SU-DHL-6 (cell line): ENCODE data around the gene NUS1.
"Not testable (repeated sequence)": the region's sequence is repeated elsewhere in the genome, so short reads cannot be mapped to it uniquely, and the experiment has no call there.

Source experiments
- H2AFZ ChIP-seq: fragments of 200-600 bp; sonication (generic); 2 replicates; pipeline ENCODE4 v1.6.1; 2014; ENCODE audit warnings: low read depth, mild to moderate bottlenecking, moderate library complexity, mixed read lengths, antibody characterized with exemption, low read length; ENCODE audit not compliant: severe bottlenecking
- H3F3A ChIP-seq: fragments of 200-600 bp; shearing (Covaris generic); 2 replicates; pipeline ENCODE4 v1.6.0; 2016; ENCODE audit warnings: antibody characterized with exemption, mild to moderate bottlenecking; ENCODE audit not compliant: insufficient read depth
- H3K27ac ChIP-seq: fragments of 200-600 bp; sonication (generic); 2 replicates; pipeline ENCODE4 v1.5.1; 2016; ENCODE audit warnings: low read depth, mild to moderate bottlenecking, low read length, moderate library complexity, mixed read lengths
- H3K27me3 ChIP-seq: fragments of 200-600 bp; sonication (generic), shearing (Covaris generic); 2 replicates; pipeline ENCODE4 v1.6.0; 2014; ENCODE audit warnings: mild to moderate bottlenecking, low read length
- H3K36me3 ChIP-seq: fragments of 200-600 bp; sonication (generic); 2 replicates; pipeline ENCODE4 v1.6.1; 2014; ENCODE audit warnings: mild to moderate bottlenecking, low read length, mixed read lengths
- H3K4me2 ChIP-seq: fragments of 300-600, 200-600 bp; shearing (Covaris generic), sonication (generic); 2 replicates; pipeline ENCODE4 v1.6.0; 2014; ENCODE audit warnings: low read length, low read depth, mild to moderate bottlenecking; ENCODE audit not compliant: poor library complexity, severe bottlenecking
- H3K4me3 ChIP-seq: fragments of 200-600 bp; sonication (generic); 2 replicates; pipeline ENCODE4 v1.5.1; 2014; ENCODE audit warnings: antibody characterized with exemption, low read length, mild to moderate bottlenecking, mixed read lengths; ENCODE audit not compliant: insufficient read depth, poor library complexity, severe bottlenecking
- H3K79me2 ChIP-seq: fragments of 200-600 bp; sonication (generic); 2 replicates; pipeline ENCODE4 v1.6.1; 2014; ENCODE audit warnings: mild to moderate bottlenecking, low read length, moderate library complexity; ENCODE audit not compliant: insufficient read depth
- H3K9ac ChIP-seq: fragments of 200-600 bp; sonication (generic); 2 replicates; pipeline ENCODE4 v1.7.0; 2014; ENCODE audit warnings: mild to moderate bottlenecking, low read length
- H3K9me2 ChIP-seq: fragments of 200-600 bp; sonication (generic); replicated peaks from 2 replicates; pipeline ENCODE4 v1.6.1; 2014; ENCODE audit warnings: low read length; ENCODE audit not compliant: insufficient read depth
- H3K9me3 ChIP-seq: fragments of 200-600 bp; sonication (generic); 2 replicates; pipeline ENCODE4 v1.6.1; 2014; ENCODE audit warnings: low read length, mixed read lengths; ENCODE audit not compliant: insufficient read depth
- H4K20me1 ChIP-seq: fragments of 200-600 bp; sonication (generic); 2 replicates; pipeline ENCODE4 v1.6.1; 2014; ENCODE audit warnings: low read depth, mild to moderate bottlenecking, antibody characterized with exemption, low read length, moderate library complexity, mixed read lengths
- EZH2phosphoT487 ChIP-seq: fragments of 200-600 bp; sonication (generic), shearing (Covaris generic); conservative IDR thresholded peaks from 2 replicates; pipeline ENCODE4 v1.6.1; 2018; ENCODE audit warnings: mild to moderate bottlenecking, antibody characterized with exemption, low read length, moderate library complexity, mixed read lengths
- TF ChIP-seq, protein P1 (sequence below): fragments of 200-600 bp; sonication (generic); IDR thresholded peaks from one replicate; pipeline ENCODE4 v1.5.1; 2017; ENCODE audit warnings: antibody characterized with exemption, mild to moderate bottlenecking, low read length, moderate library complexity; ENCODE audit not compliant: insufficient read depth, poor library complexity, severe bottlenecking

NUS1 gene

DNA sequence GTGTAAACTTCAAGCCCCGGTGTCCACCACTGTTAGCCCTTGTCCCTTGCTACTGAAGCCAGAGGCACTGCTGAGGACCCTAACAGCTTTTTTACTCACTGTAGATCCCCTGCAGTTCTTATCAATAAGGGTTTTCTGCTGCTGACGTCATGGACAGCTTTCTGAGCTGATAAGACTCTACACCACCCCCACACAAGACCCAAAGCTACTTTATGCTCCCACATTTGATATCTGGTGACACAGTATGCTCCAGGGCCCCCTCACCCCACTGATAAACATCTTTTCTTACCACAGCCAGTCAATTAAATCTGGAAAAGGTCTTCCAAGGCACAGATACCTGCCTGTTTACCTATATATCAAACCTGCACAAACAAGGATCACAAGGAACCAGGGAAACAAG is 65.3 kb downstream of the NUS1 start:
- TF ChIP-seq, protein P1, sequence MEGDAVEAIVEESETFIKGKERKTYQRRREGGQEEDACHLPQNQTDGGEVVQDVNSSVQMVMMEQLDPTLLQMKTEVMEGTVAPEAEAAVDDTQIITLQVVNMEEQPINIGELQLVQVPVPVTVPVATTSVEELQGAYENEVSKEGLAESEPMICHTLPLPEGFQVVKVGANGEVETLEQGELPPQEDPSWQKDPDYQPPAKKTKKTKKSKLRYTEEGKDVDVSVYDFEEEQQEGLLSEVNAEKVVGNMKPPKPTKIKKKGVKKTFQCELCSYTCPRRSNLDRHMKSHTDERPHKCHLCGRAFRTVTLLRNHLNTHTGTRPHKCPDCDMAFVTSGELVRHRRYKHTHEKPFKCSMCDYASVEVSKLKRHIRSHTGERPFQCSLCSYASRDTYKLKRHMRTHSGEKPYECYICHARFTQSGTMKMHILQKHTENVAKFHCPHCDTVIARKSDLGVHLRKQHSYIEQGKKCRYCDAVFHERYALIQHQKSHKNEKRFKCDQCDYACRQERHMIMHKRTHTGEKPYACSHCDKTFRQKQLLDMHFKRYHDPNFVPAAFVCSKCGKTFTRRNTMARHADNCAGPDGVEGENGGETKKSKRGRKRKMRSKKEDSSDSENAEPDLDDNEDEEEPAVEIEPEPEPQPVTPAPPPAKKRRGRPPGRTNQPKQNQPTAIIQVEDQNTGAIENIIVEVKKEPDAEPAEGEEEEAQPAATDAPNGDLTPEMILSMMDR: no peak
- no peak for TF ChIP-seq EZH2phosphoT487
- Histone ChIP-seq H3K9me3 (no peaks in the 10 kb centered on the region), H3F3A (no peaks in the 10 kb centered on the region), H3K9me2 (no peaks in the 10 kb centered on the region), H3K79me2 (no peaks in the 10 kb centered on the region), H3K9ac (no peak overlapping the region), H3K36me3 (no peaks in the 10 kb centered on the region), H3K4me2 (no peak overlapping the region), H3K27ac (no peak overlapping the region), H3K4me3 (no peak overlapping the region), H2AFZ (no peak overlapping the region), H4K20me1 (no peaks in the 10 kb centered on the region), H3K27me3 (no peaks in the 10 kb centered on the region)

DNA sequence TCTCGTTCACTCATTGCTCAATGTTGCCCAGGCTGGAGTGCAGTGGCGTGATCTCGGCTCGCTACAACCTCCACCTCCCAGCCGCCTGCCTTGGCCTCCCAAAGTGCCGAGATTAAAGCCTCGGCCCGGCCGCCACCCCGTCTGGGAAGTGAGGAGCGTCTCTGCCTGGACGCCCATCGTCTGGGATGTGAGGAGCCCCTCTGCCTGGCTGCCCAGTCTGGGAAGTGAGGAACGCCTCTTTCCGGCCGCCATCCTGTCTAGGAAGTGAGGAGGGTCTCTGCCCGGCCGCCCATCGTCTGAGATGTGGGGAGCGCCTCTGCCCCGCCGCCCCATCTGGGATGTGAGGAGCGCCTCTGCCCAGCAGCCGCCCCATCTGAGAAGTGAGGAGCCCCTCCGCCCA is 75.4 kb downstream of the NUS1 start:
- not testable (repeated sequence) for H3K36me3 ChIP-seq, H2AFZ ChIP-seq, H3K4me2 ChIP-seq, H3K27me3 ChIP-seq, H3K9me2 ChIP-seq, H3K4me3 ChIP-seq, H3K9me3 ChIP-seq, H3K27ac ChIP-seq, H4K20me1 ChIP-seq, H3F3A ChIP-seq, H3K79me2 ChIP-seq, H3K9ac ChIP-seq
